Measurements from ENCODE around the gene CLIP3.
A peak's percentile ranks its signal among the peaks of the same experiment; 100 is the strongest.

CLIP3 gene

DNA sequence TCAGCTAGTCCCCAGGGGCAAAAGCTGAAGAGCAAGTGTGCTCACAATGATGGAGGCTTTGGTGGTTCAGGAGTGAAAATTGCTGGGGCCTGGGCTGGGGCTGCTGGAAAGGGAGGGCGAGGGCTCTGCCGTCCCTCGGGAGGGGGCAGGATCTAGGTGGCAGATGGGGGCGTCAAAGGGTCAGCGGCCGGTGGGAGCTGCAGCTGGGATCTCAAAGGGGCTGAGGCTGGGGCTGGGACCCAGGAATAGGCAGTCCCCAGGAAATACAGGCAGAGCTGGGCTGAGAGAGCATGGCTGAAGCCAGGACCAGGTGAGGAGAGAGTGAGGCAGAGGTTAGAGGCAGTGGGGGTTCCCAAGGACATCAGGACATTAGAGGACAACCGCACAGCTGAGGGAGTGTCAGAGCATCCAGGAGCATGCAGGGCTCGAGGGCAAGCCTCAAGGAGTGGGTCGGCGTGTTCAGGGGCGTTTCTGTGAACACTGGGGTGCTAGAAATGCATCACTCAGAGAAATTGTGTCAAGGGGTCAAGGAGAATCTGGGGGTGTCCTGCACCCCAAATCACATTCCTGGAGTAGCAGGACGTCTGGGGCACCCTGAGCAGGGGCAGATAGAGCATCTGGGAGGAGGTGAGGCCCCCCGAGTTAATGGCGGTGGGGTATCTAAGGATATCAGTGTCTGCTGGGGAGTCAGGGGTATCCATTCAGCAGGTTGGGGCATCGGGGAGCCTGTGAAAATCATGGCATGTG is 22.9 kb downstream of the CLIP3 start:
- DNase-seq (ENCODE audit: low read depth in 3 of 3) = no peak

DNA sequence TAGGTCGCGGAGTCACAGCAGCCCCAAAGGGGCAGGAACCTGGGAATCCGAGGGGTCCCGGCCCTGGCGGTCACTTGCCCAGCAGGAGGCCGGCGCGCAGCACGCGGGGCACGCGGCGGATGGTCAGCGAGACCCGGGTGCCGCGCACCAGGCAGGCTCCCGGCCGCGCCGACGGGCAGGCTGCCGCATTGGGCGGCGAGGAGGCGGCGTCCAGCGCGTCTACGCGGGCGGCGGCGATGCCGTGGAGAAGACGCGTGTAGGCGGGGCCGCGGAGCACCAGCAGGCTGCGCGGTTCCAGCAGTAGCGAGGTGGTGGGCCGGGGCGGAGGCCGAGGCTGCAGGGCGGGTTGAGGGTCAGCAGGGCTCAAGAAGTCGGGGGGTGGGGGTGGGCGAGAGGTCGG is 23.5 kb downstream of the CLIP3 start:
- DNase-seq (ENCODE audit: low read depth in 3 of 3) = peak in 1 of 3 donors; percentile 53

DNA sequence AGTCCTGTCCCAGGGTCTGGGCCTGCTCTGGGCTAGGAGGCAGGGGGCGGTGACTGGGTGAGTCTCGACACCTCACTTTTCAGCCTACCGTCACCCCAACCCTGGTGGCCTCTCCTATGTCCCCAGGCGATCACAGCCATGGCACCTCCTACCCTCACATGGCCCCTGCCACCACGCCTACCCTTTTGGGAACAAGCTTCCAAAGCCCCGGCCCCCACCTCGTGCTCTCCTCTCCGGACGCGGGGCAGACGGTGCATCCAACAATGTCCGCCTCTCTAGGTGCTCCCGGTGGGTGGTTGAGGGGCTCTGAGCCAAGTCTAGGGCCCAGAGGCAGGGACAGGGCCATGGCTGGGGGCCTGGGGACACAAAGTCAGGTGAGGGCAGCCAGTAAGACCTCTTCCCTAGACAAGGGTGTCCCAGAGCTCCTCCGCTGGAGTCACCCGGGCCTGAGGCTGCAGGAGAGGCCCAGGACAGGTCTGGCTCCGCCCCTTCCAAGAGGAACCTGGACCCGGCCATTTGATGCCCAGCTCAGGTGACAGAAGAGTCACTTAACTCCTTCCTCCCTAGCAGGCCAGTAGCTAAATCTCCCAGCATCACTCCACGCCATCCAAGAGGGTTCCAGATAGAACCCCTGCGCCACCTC is 24.2 kb downstream of the CLIP3 start, which contains the start of gene SYNE4:
SYNE4 (minus strand) TSS at position 478 of the 643 bp plus-strand sequence; CDS start at position 346, 132 bp downstream.
- no peak for DNase-seq (ENCODE audit: low read depth in 3 of 3)

DNA sequence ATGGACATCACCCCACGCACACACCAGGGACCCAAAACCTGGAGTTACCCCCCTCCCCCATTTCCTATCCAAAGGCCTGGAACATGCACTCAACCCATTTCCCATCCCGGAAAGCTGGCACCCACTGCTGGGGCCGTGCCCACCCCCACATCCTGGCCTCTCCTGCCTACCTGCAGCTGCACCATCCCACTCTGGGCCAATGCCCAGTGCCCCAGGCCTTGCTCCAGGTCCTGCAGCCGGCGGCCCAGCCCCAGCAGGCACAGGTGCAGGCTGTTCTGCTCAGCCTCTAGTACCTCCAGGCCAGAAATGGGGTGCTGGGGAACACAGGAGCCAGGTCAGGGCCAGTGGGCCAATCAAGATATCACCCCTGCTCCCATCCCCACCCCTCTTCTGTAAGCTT is 25.7 kb downstream of the CLIP3 start:
- no peak for DNase-seq (ENCODE audit: low read depth in 3 of 3)

DNA sequence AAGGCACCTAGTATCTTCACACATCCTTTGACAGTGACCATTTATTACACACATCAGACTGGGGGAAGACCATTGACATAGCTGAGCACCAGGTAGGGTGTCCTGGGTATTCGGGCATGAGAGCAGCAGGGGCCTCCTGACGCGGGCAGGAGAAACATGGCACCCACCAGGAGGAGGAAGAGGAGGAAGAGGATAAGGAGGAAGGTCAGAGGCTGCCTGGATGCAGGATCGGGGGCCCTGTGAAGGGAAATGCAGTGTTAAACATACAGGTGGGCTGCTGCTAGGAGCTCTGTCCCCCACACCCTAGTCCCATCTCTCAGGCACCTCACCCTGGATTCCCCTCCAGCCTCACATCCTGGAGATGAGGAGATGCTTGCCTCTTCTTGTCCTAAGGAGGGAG is 29.4 kb downstream of the CLIP3 start:
- DNase-seq (ENCODE audit: low read depth in 3 of 3) = no peak

DNA sequence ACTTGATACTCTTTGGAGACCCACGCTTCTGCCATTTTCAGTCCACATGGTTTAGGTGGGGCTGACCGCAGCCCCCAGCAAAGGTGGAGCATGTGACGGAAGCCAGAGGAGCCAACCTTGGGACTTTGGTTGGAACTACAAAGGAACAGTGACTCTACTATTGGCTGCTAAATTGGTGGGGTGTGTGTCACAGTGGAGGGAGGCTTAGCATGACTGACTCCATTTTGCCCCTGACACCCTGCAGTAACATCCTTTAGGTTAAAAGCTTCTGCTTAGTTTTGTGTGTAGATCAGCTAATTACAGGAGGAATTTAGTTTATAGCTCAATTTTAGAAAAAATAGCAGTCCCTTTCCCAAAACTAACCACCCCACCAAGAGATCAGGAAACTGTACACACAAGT is 31.1 kb downstream of the CLIP3 start:
- DNase-seq (ENCODE audit: low read depth in 3 of 3) = no peak

DNA sequence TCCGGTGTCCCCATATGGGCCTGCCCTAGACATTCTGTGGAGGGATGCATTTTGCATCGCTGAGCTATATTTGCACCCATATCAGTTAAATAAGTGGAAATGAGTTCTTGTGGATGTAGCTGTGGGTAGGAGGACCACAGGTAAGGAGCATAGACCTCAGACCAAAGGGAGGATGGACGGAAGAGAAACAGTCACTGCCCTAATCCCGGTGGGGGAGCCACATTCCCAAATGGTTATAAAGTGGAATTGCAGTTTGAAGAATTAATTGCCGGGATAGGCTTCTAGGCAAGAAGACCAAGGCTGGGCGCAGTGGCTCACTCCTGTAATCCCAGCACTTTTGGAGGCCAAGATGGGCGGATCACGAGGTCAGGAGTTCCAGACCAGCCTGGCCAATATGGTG is 35.9 kb downstream of the CLIP3 start:
- no peak for DNase-seq (ENCODE audit: low read depth in 3 of 3)

DNA sequence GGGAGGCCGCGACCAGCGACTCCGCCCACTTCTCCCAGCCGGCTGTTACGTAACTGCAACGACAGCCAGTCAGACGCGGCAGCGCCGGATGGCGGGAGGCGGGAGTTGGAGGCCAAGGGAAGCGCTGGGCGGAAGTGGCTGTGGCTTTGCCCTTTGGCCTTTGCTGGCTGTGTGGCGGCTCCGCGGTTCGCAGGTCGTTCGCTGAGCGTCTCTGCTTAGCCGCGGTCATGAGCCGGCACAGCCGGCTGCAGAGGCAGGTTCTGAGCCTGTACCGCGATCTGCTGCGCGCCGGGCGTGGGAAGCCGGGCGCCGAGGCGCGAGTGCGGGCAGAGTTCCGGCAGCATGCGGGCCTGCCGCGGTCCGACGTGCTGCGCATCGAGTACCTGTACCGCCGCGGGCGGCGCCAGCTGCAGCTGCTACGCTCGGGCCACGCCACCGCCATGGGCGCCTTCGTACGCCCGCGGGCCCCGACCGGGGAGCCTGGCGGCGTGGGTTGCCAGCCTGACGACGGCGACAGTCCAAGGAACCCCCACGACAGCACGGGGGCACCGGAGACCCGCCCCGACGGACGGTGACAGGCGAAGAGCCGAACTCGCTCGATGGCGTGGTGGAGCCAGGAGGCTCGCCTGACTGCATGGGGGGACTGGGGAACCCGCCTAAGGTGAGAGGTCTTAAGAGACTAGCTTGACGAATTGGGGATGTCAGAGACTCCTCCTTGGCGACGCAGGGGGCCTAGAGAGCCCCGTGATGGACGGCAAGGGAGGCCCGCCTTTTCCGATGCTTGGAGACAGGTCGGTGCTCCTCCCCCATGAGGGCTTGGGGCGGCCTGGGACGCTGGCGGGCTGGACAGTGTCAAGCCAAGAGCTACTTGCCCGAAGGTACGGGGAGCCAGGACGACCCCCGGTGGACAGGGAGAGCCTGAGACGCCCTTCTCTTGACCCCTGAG is 37.4 kb downstream of the CLIP3 start, which contains the start of gene SDHAF1:
SDHAF1 (plus strand) TSS at position 141 of the 946 bp plus-strand sequence; CDS start at position 228, 87 bp downstream.
- DNase-seq (ENCODE audit: low read depth in 3 of 3) = peak; percentile 90 to 94 (median 93)

DNA sequence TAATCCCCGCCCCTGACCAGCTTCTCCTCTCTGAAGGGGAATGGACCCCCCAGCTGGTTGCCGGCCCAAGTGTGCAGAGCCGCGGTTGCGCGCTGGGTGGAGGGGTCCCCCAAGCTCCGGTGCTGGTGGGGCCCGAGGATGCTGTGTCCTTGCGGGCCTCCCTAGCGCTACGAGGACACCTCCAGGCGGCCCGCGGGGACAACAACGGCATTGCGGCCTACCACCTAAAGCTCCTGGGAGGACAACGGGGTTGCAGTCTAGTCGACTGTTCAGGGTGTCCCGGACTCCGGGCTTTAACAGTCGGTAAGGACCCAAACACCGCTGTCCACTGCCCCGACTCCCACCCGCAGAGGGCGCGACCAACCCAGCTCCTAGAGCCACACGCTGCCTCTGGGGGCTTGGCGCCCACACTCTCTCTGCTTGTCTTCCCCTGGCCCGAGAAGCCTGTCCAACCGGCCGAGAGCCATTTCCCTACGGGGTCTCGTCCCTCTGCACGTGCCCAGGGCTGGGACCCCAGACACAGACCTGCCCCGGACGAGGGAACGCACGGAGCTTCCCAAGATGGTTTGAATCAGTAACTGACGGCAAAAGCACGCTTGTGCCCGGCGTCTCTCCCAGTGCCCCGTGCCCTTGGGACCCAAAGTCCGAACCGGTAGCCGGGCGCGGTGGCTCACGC is 38.6 kb downstream of the CLIP3 start:
- no peak for DNase-seq (ENCODE audit: low read depth in 3 of 3)

DNA sequence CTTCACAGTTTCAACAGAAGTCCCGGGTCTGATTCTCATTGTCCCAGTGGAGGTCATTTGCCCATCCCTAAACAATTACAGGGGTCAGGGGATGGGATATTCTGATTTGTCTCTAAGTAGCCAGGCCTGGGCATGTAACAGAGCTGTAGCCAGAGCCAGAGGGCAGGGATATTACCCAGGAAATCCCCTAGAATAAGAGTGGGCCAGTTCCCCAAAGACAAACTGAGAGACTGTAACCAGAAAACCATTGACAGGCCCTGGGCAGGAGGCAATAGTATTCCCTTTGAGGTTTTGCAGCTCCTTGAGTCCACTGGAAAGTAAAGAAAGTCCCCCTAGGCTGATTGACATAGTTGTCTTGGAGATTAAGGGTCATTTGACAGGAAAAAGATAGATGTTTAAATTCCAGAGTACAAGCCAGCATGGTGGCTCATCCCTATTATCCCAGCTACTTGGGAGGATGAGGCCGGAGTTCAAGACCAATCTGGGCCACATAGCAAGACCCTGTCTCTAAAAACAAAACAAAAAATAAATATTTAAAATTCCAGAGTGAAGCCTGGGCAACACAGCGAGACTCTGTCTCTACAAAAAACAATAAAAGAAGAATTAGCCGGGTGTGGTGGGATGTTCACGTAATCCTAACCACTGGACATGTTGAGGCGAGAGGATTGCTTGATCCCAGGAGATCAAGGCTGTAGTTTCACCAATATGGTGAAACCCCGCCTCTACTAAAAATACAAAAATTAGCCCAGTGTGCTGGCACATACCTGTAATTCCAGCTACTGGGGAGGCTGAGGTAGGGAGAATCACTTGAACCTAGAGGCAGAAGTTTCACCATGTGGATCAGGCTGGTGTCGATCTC is 39.5 kb downstream of the CLIP3 start:
- DNase-seq (ENCODE audit: low read depth in 3 of 3) = no peak

DNA sequence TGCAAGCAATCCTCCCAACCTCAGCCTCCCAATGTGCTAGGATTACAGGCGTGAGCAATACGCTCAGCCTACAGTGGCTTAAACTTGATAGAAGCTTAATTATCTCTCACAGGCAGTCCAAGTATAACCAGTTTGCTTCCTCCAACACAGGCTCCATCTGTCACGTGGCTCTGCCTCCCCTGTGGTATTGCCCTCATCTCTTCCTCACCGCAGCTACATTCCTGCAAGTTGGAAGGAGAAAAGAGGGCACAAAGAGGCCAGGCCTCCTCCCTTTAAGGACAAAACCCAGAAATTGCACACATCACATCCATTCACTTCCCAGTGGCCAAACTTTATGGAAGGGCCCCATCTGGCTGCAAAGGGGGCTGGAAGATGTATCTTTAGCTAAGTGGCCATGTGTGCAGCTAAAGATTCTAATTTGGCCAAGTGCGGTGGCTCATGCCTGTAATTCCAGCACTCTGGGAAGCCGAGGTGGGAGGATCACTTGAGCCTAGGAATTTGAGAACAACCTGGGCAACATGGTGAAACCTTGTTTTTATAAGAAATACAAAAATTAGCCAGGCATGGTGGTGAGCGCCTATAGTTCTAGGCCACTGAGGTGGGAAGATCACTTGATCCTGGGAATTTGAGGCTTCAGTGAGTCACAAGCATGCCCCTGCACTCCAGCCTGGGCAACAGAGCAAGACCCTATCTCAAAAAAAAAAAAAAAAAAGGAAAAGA is 40.8 kb downstream of the CLIP3 start:
- DNase-seq (ENCODE audit: low read depth in 3 of 3) = no peak

DNA sequence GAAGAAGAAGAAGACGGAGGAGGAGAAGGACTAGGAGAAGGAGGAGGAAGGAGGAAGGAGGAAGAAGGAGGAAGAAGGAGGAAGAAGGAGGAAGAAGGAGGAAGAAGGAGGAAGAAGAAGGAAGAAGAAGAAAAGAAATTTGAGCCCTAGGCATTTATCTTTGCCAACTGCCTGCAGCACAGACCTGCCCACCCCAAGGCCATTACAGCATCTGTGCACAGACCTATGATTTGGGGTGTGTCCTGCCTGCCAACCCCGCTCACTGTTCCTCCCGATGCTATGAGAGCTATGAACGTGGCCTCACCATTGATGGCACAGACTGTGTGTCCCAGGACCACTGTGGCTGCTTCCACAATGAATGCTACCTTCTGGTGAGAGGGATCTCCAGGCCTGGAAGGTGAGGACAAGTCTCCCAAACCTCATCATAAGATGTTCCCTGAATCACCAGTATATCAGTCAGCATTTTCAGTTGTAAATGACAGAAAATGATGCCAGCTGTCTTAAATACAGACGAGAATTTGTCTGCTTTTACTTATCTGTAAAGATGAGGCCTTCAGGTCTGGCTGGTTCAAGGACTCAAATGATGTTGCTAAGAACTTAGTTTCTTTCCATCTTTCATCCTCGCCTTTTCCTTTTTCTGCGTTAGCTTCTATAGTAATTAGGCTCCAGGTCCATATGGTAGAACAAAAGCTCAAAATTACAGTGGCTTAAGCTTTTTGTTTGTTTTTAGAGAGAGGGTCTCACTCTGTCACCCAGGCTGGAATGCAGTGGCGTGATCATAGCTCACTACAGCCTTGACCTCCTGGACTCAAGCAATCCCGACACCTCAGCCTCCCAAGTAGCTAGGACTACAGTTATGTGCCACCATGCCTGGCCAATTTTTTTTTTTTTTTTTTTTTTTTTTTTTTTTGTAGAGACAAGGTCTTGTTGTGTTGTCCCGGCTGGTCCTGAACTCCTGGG is 41.6 kb downstream of the CLIP3 start:
- DNase-seq (ENCODE audit: low read depth in 3 of 3) = no peak

DNA sequence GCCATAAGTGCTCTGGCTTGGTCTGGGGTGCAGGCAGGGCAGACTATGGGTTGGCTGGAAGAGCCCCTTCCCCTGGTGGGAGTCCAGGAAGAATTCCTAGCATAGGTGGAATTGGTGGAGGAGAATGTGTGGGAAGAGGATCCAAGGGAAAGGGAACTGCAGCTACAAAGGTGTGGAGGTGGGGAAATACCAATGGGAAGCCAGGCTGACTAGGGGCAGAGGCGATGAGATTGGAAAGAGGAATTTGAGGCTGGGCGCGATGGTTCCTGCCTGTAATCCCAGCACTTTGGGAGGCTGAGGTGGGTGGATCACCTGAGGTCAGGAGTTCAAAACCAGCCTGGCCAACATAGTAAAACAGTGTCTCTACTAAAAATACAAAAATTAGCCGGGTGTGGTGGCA is 42.5 kb downstream of the CLIP3 start:
- no peak for DNase-seq (ENCODE audit: low read depth in 3 of 3)

DNA sequence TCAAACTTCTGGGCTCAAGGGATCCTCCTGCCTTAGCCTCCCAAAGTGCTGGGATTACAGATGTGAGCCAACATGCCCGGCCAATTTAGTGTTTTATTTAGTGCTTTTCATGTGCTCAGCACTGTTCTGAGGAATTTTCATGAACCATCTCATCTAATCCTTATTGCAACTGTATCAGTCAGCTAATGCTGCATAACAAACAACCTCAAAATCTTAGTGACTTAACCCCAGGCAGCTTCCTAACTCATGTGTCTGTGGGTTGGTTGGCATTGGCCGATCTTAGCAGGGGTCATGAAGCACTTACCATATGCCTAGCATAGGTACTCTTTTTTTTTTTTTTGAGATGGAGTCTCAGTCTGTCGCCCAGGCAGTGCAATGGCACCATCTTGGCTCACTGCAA is 43.8 kb downstream of the CLIP3 start:
- DNase-seq (ENCODE audit: low read depth in 3 of 3) = no peak

DNA sequence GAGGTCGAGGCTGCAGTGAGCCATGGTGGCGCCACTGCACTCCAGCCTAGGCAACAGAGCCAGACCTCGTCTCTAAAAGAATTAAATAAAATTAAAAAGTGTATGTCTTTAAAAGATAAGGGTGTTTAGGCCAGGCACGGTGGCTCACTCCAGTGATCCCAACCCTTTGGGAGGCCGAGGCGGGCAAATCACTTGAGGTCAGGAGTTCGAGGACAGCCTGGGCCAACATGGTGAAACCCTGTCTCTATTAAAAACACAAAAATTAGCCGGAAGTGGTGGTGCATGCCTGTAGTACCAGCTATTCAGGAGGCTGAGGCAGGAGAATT is 45.1 kb downstream of the CLIP3 start:
- no peak for DNase-seq (ENCODE audit: low read depth in 3 of 3)

DNA sequence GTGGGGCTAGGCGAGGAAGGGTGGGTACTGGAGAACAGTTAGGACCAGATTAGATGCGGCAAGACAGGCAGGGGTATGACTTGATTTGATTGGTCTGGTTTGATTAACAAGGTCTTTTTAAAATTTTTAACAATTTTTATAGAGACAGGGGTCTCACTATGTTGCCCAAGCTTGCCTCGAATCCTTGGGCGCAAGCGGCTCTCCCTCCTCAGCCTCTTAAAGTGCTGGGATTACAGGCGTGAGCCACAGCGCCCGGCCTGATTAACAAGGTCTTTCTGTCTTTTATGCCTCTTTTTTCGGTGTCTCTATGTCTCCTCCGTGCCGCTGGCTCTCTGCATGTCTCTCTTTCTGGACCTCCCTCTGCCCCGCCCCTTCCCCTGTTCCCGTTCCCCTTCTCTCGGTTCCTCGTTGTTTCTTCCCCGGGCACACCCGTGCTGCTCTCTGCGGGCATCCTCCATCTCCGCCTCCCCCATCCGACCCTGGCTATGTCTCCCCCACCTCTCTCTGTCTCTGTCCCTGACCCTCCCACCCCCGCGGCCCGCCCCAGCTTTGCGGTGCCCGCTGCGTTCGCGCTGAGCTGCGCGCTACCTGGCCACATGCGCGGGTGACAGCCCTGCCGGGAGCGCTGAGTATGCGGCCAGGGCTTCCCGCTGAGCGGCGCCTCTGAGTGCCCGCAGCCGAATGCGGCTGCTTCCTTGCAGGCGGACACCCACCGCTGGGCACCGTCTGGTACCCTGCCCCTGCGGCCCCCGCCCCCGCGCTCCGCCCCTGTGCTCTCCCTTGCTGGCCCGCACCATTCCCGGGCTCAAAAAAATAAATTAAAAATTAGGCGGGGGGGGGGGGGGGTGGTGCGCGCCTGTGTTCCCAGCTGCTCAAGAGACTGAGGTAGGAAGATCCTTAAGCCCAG is 45.8 kb downstream of the CLIP3 start:
- peak in 1 of 3 donors; percentile 28 for DNase-seq (ENCODE audit: low read depth in 3 of 3)

DNA sequence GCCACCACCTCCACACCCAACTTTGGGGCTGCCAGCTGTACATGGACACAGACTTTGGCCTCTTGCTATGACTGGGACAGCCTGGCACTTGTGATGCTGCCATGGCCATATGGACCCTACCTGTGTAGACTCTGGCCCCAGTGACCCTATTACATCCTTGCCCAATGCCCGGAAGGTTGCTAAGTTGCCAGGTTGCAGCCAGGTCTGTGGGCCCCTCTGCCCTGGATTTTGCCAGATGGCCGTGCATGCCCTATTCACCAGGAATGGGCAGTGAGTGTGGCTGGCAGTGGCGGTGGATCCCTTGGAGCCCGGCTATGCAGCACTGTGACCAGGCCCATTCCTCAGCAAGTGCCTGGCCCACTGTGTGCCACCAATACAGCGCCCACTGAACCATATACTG is 46.6 kb downstream of the CLIP3 start:
- DNase-seq (ENCODE audit: low read depth in 3 of 3) = no peak

DNA sequence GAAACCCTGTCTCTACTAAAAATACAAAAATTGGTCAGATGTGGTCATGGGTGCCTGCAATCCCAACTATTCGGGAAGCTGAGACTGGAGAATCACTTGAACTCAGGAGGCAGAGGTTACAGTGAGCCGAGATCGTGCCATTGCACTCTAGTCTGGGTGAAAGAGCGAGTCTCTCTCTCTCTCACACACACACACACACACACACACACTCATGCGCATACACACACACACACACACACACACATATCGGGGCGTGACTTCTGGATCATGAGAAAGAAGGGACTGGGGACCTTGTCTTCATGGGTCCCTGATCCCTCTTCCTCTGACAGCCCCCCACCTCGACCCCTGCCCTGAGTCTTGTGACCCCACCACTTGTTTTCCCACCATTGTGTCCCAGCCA is 49.5 kb downstream of the CLIP3 start:
- DNase-seq (ENCODE audit: low read depth in 3 of 3) = no peak
